HL-60 (cell line): ENCODE data around the gene ZNF77.

Source experiments
- DNase-seq, 2 experiments: peaks; one replicate each; pipeline ENCODE4 v3.0.0-alpha.2; 2010 to 2020; ENCODE audit warnings: low read depth in 1 of 2, low spot score in 1 of 2
- H3K27ac ChIP-seq: fragments of 250-450 bp; sonication (Bioruptor Pico); replicated peaks from 2 replicates; pipeline ENCODE4 v1.5.1; 2020; ENCODE audit warnings: mild to moderate bottlenecking, moderate library complexity
- H3K27me3 ChIP-seq: fragments of 250-450 bp; sonication (Bioruptor Pico); 2 replicates; pipeline ENCODE4 v1.5.1; 2021; ENCODE audit warnings: mild to moderate bottlenecking, moderate library complexity; ENCODE audit not compliant: insufficient read depth, poor library complexity, severe bottlenecking
- H3K4me3 ChIP-seq: replicated peaks from 2 replicates; pipeline ENCODE4 v1.5.1; 2011; ENCODE audit warnings: mild to moderate bottlenecking, control low read depth, low read length; ENCODE audit not compliant: insufficient read depth
- CTCF ChIP-seq: IDR thresholded peaks from one replicate; pipeline ENCODE4 v1.5.1; 2011; ENCODE audit warnings: low read length, control low read depth, inconsistent platforms; ENCODE audit not compliant: insufficient read depth
- GABPA ChIP-seq: IDR thresholded peaks from 2 replicates; pipeline ENCODE4 v1.6.1; 2012; ENCODE audit warnings: low read depth
- POLR2AphosphoS5 ChIP-seq: IDR thresholded peaks from 2 replicates; pipeline ENCODE4 v1.6.1; 2012; ENCODE audit warnings: low read depth
- REST ChIP-seq: IDR thresholded peaks from 2 replicates; pipeline ENCODE4 v1.6.1; 2012; ENCODE audit warnings: low read depth; ENCODE audit not compliant: insufficient replicate concordance
- SPI1 ChIP-seq: IDR thresholded peaks from 2 replicates; pipeline ENCODE4 v1.6.1; 2012; ENCODE audit warnings: low read depth, mild to moderate bottlenecking, borderline replicate concordance

Gene ZNF77

GRCh38 chr19:2978166-2978767 is 33.5 kb upstream of the ZNF77 start:
- no peak for DNase-seq
- H3K4me3 ChIP-seq = no peak overlapping the region
- H3K27me3 ChIP-seq = peaks cover 22% of the 10 kb centered on the region
- TF ChIP-seq SPI1 = no peak
- TF ChIP-seq POLR2AphosphoS5 = no peak
- TF ChIP-seq GABPA = no peak
- TF ChIP-seq REST = no peak
- no peak for TF ChIP-seq CTCF
- no peak overlapping the region for H3K27ac ChIP-seq

GRCh38 chr19:2977746-2978138 is 33.0 kb upstream of the ZNF77 start:
- TF ChIP-seq GABPA (no peak), SPI1 (no peak), CTCF (no peak), REST (no peak), POLR2AphosphoS5 (no peak)
- Histone ChIP-seq H3K27ac (no peak overlapping the region), H3K4me3 (no peak overlapping the region), H3K27me3 (peaks cover 22% of the 10 kb centered on the region)
- DNase-seq = no peak

GRCh38 chr19:2977001-2977745 is 32.4 kb upstream of the ZNF77 start, which contains the start of gene TLE6:
Gene TLE6, plus strand, starts transcription at chr19:2977564. Its CDS starts 670 bp downstream, at chr19:2978234.
- peaks cover 22% of the 10 kb centered on the region for H3K27me3 ChIP-seq
- TF ChIP-seq GABPA (no peak), CTCF (no peak), REST (no peak), POLR2AphosphoS5 (no peak), SPI1 (no peak)
- DNase-seq = peak; percentile 76 to 85
- H3K27ac ChIP-seq = no peak within 1 kb of the TSS
- H3K4me3 ChIP-seq = peak within 1 kb of the TSS; percentile 25
